Effector memory CD4-positive, alpha-beta T cell (primary cell): ENCODE data around the gene SLC22A4.

ENCODE experiments used
- DNase-seq, 3 donors: peaks; one replicate each; pipeline ENCODE4 v3.0.0-alpha.2; 2020
- H3K27ac ChIP-seq: 2 replicates; pipeline ENCODE4 v1.7.0; 2013; ENCODE audit warnings: mild to moderate bottlenecking, low read length, moderate library complexity; ENCODE audit not compliant: insufficient read depth, poor library complexity, severe bottlenecking
- H3K27me3 ChIP-seq: replicated peaks from 2 replicates; pipeline ENCODE4 v1.7.0; 2013; ENCODE audit warnings: mild to moderate bottlenecking, low read length; ENCODE audit not compliant: insufficient read depth, control insufficient read depth, poor library complexity, severe bottlenecking
- H3K36me3 ChIP-seq: 2 replicates; pipeline ENCODE4 v1.7.0; 2013; ENCODE audit warnings: mild to moderate bottlenecking, low read length, moderate library complexity; ENCODE audit not compliant: control insufficient read depth, insufficient read depth
- H3K4me1 ChIP-seq: 2 replicates; pipeline ENCODE4 v1.7.0; 2013; ENCODE audit warnings: low read length, mild to moderate bottlenecking; ENCODE audit not compliant: control insufficient read depth, insufficient read depth, poor library complexity, severe bottlenecking
- H3K4me3 ChIP-seq: 2 replicates; pipeline ENCODE4 v1.7.0; 2013; ENCODE audit warnings: low read length, low read depth, mild to moderate bottlenecking; ENCODE audit not compliant: insufficient read depth, poor library complexity, severe bottlenecking
- H3K9me3 ChIP-seq: 2 replicates; pipeline ENCODE4 v1.7.0; 2013; ENCODE audit warnings: mild to moderate bottlenecking, low read length, moderate library complexity; ENCODE audit not compliant: control insufficient read depth

Gene SLC22A4

GRCh38 chr5:132376694-132377641 is 82.8 kb downstream of the SLC22A4 start:
- H3K9me3 ChIP-seq, result no peaks in the 10 kb centered on the region
- H3K4me1 ChIP-seq, result no peaks in the 10 kb centered on the region
- no peak for DNase-seq
- no peak overlapping the region for H3K4me3 ChIP-seq
- H3K36me3 ChIP-seq, result peaks cover 5% of the 10 kb centered on the region
- H3K27ac ChIP-seq, result no peak overlapping the region
- H3K27me3 ChIP-seq, result no peaks in the 10 kb centered on the region

GRCh38 chr5:132377738-132378137 is 83.5 kb downstream of the SLC22A4 start:
- no peaks in the 10 kb centered on the region for H3K4me1 ChIP-seq
- no peaks in the 10 kb centered on the region for H3K9me3 ChIP-seq
- H3K4me3 ChIP-seq, result no peak overlapping the region
- no peak for DNase-seq
- H3K27me3 ChIP-seq, result no peaks in the 10 kb centered on the region
- H3K27ac ChIP-seq, result no peak overlapping the region
- peaks cover 5% of the 10 kb centered on the region for H3K36me3 ChIP-seq

GRCh38 chr5:132378580-132378979 is 84.4 kb downstream of the SLC22A4 start:
- Histone ChIP-seq H3K9me3 (no peaks in the 10 kb centered on the region), H3K27ac (no peak overlapping the region), H3K27me3 (no peaks in the 10 kb centered on the region), H3K4me1 (no peaks in the 10 kb centered on the region), H3K36me3 (peaks cover 5% of the 10 kb centered on the region), H3K4me3 (no peak overlapping the region)
- DNase-seq, result no peak

- H3K27me3 ChIP-seq, result no peaks in the 10 kb centered on the region
- no peak for DNase-seq
- H3K9me3 ChIP-seq, result no peaks in the 10 kb centered on the region
- peaks cover 5% of the 10 kb centered on the region for H3K36me3 ChIP-seq
- no peak overlapping the region for H3K4me3 ChIP-seq
- H3K27ac ChIP-seq, result no peak overlapping the region
- no peaks in the 10 kb centered on the region for H3K4me1 ChIP-seq
These were observed 85.9 kb downstream of the SLC22A4 start for GRCh38 chr5:132380047-132380446.

- Histone ChIP-seq H3K27ac (no peak overlapping the region), H3K9me3 (no peaks in the 10 kb centered on the region), H3K4me3 (no peak overlapping the region), H3K27me3 (no peaks in the 10 kb centered on the region), H3K36me3 (peaks cover 5% of the 10 kb centered on the region), H3K4me1 (no peaks in the 10 kb centered on the region)
- DNase-seq, result no peak
These were observed 86.5 kb downstream of the SLC22A4 start for GRCh38 chr5:132380741-132381140.

- Histone ChIP-seq H3K4me3 (no peak overlapping the region), H3K27me3 (no peaks in the 10 kb centered on the region), H3K27ac (no peak overlapping the region), H3K9me3 (no peaks in the 10 kb centered on the region), H3K36me3 (peaks cover 5% of the 10 kb centered on the region), H3K4me1 (peaks cover 4% of the 10 kb centered on the region)
- no peak for DNase-seq
These were observed 87.4 kb downstream of the SLC22A4 start for GRCh38 chr5:132381614-132382013.

GRCh38 chr5:132383261-132383660 is 89.1 kb downstream of the SLC22A4 start:
- H3K27me3 ChIP-seq, result no peaks in the 10 kb centered on the region
- H3K36me3 ChIP-seq, result peaks cover 1% of the 10 kb centered on the region
- no peak for DNase-seq
- H3K27ac ChIP-seq, result no peak overlapping the region
- peaks cover 8% of the 10 kb centered on the region for H3K4me1 ChIP-seq
- no peaks in the 10 kb centered on the region for H3K9me3 ChIP-seq
- no peak overlapping the region for H3K4me3 ChIP-seq

GRCh38 chr5:132383984-132384383 is 89.8 kb downstream of the SLC22A4 start:
- Histone ChIP-seq H3K9me3 (no peaks in the 10 kb centered on the region), H3K27me3 (no peaks in the 10 kb centered on the region), H3K4me3 (no peak overlapping the region), H3K27ac (no peak overlapping the region), H3K4me1 (peaks cover 8% of the 10 kb centered on the region), H3K36me3 (no peaks in the 10 kb centered on the region)
- no peak for DNase-seq

- Histone ChIP-seq H3K4me3 (no peak overlapping the region), H3K4me1 (peaks cover 8% of the 10 kb centered on the region), H3K27me3 (no peaks in the 10 kb centered on the region), H3K36me3 (no peaks in the 10 kb centered on the region), H3K27ac (no peak overlapping the region), H3K9me3 (no peaks in the 10 kb centered on the region)
- DNase-seq, result no peak
These were observed 90.4 kb downstream of the SLC22A4 start for GRCh38 chr5:132384506-132385050.
